Hematopoietic multipotent progenitor cell (in vitro differentiated cells): ENCODE measurements around the gene RAB27B. TPM values are rescaled to one million over a fixed set of nuclear protein-coding genes. Genes with fewer than 3 reads are reported as not detected.
"Not testable (repeated sequence)": the region's sequence is repeated elsewhere in the genome, so short reads cannot be mapped to it uniquely, and the experiment has no call there.

Source experiments
- DNase-seq, 3 donors: peaks; one replicate each; pipeline ENCODE4 v3.0.0-alpha.2; 2011 to 2015; ENCODE audit warnings: low read depth in 2 of 3, low spot score in 2 of 3
- total RNA-seq: library from RNA; depleted of rRNA; stranded (reverse); fragments of >200 nt; gene quantifications from one replicate; pipeline ENCODE4 v1.2.3, GENCODE V29; 2012

The RAB27B gene, protein sequence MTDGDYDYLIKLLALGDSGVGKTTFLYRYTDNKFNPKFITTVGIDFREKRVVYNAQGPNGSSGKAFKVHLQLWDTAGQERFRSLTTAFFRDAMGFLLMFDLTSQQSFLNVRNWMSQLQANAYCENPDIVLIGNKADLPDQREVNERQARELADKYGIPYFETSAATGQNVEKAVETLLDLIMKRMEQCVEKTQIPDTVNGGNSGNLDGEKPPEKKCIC
- 6.5 TPM for total RNA-seq

DNA sequence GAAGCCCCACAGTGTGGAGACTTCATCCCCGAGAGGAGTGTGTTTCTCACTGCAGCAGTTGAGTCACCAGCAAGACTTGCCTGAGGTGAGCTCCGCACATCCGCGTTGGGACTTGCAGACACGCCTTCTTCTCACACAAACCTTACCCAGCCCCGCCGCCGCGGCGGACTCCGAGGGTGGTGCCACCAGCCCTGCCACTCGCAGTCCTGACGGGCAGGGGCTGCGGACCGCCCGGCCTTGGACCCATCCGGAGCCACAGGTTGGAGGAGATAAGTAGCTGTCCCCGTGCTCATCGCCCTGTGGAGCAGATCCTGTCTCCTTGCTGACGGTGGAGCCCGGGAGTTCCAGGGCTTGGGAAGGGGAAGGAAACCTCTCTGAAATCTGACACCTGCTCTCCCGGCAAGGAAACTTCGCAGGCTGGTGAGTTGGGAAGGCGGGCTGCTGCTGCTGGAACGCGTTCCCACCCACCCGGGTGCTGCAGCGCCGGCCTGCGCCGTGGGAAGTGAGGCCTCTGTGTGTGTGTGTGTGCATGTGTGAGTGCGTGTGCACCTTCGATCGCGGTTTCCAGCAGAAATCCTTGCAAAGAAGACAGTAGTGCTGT is at the start of gene RAB27B:
RAB27B (plus strand) TSS at position 197 of the 601 bp plus-strand sequence. CDS start 49,109 bp downstream, outside the sequence.
- peak in 2 of 3 donors; percentile 73 to 76 for DNase-seq

DNA sequence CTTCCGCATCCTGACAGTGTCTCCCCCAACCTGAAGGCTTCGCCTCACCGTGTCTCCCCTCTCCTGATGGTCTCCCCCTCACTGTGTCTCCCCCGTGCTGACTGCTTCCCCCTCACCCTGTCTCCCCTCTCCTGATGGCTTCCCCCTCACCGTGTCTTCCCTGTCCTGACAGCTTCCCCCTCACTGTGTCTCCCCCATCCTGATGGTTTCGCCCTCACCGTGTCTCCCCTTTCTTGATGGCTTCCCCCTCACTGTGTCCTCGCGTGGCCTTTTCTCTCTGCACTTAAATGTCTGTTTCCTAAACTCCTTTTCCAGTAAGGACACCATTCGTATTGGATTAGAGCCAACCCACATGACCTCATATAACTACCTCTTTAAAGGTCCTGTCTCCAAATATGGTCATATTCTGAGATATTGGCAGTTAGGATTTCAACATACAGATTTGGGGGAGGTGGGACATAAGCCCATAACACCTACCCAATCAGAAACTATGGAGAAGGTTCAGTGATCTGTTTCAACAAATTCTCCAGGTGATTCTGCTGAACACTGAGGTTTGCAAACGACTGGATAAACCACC is 47.9 kb upstream of the RAB27B start:
- no peak for DNase-seq

DNA sequence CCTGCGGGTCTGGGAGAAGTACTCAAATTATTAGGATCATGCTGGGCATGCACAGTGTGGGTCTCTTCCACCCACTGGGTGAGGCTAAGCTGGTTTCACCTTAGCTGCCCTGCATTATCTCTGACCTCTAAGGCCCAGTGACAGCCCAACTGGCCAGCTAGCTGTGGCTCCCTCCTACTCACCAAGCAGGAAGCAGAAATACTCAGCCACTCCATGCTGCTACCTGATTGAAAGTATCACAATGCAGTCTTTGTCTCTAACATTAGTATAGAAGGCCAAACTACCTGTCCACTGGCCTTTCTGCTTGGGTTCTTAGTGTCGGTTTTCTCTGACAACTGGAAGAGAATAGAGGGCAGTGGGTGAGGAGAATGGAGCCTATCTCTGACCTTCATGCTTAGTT is 47.3 kb upstream of the RAB27B start:
- no peak for DNase-seq

DNA sequence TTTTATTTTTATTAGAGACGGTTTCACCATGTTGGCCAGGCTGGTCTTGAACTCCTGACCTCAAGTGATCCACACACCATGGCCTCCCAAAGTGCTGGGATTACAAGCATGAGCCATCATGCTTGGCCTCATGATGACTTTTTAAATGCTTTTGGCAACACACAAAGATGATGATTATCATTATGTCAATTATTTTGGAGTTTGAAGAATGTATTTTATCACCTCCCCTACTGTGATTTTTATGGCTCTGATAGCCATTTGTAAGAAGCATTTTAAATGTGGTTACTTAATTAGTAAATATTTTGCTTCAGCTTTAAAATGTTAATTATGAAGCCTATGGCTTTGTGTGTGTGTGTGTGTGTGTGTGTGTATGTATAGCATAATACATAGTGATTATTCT is 45.1 kb upstream of the RAB27B start:
- no peak for DNase-seq

DNA sequence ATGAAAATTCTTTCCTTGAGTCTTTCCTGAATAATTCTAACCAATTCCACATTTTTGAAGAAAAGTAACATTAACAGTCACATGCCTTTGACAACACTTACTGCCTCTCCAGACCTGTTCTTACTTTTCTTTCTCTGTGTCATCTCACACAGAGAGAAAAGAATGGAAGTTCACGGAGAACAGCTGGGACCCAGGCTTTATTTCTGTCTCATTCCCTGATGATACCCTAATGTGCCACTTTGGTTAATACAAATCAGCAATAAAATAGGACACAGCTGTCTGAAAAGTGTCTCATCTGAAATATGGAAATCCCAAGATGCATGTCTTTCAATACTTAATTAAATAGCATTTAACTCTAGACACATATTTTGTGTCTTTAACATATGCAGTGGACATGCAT is 42.1 kb upstream of the RAB27B start:
- DNase-seq, result no peak

DNA sequence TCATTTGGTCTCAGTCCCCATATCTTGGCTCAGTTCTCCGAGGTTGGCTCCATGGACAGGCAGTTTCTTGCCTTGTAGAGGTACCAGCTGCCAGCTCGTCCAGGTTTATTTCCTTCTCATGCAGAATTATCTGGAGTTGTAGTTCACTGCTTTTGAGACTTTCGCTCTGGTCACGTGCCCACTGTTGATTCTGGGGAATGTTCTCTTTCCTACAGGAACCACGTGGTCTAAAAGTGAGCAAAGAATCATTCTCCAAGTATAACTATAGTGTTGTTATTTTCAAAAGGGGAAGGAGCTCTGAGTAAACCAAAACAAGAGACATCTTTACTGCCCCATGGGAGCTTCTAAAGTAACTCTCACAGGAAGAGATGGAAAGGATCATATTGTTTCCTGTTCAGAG is 41.2 kb upstream of the RAB27B start:
- DNase-seq, result peak in 1 of 3 donors; percentile 8

DNA sequence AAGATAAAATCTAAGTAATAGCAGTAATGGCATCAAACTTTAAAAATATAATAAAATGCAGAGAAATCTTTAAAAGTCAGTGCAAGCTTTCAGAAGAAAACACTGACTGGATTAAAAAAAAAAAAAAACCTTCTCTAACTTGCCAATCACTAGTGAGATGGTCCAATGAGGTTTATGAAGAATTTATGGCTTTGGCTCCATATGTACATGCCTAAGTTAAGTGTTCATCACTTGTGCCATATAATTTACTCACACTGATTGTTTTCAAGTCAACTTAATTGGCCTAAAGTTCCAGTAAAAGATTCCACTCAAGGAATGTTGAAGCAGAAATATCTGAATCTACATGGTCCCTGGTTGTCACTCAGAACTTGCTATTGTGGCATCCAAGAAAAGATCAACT is 40.7 kb upstream of the RAB27B start:
- DNase-seq, result no peak

DNA sequence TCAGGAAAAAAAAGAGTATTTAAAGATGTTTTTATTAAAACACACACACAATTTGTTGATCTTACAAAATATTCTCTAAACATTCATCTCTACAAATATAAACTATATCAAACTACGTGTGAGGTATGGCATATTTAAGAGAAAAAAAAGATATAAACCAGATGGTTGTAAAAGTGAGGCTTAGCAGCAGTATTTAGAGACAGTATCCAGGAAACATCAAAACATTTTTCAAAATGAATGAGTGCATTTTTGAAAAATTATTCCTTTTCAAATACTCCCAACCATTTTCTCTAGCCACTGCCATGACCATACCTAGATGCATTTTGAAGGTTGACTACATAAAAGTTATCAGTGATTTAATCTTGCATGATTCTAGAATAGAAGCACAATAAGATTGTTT is 38.2 kb upstream of the RAB27B start:
- DNase-seq, result no peak

DNA sequence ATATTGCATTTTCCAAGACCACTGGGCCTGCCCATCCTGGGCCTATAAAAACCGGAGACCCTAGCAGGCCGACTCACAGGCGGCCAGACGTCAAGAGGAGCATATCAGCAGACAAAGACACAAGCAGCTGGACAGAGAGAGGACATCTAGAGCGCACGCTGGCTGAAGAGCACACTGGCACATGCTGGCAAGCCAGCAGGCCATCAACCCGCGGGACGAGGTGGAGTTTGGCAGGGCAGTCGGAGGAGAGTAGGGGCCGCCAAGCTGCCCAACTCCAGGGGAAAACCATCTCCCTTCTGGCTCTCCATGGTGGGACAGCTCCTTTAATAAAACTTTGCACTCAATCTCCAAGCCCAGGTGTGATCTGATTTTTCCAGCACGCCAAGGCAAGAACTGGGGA is 36.6 kb upstream of the RAB27B start:
- no peak for DNase-seq

DNA sequence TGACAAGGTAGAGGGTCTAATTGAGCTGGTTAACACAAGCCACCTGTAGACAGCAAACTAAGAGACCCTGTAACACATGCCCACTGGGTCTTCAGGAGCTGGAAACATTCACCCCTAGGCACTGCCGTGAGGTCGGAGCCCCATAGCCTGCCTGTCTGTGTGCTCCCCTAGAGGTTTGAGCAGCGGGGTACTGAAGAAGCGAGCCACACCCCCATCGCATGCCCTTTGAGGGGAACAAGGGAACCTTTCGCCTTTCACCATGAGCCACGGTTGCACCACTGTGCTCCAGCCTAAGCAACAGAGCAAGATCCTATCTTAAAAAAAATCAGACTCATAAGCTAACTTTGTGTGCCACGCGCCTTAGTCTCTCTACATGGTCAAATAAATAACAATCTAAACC is 36.2 kb upstream of the RAB27B start:
- no peak for DNase-seq

DNA sequence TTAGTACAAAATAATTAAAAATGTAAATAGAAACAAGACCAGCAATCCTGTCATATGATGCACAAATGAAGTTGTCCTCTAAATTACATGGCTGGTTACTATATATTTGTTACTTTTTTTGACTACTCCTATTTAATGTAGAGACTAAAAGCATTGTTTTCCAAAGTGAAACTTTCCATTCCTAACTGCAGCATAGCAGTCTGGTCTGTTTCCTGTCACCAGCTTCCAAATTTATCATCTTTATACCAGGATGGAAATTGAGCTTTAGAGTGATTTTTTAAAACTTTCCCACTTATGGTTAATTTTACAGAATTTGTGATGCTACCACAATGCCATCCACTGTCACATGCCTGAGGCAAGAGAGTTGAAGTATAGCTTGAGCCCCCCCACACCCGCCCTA is 33.5 kb upstream of the RAB27B start:
- DNase-seq, result no peak

DNA sequence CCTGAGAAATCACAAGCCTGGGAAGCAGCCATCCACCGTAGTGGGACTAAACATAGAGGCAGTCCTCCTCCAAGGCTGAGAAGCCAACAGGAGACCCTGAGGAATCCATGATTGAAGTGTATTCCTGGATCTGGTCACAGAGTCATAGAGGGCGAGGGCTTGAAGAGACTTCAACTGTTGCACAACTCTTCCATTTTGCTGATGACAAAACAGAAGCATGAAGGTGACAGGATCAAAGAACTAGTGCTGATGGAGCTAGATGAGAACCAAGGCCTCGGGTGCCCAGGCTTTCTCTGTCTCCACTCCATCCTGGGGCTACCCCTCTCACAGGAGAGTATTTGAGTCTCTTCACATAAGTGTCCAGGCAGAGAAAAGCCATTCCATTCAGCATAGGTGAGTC is 30.1 kb upstream of the RAB27B start:
- no peak for DNase-seq

DNA sequence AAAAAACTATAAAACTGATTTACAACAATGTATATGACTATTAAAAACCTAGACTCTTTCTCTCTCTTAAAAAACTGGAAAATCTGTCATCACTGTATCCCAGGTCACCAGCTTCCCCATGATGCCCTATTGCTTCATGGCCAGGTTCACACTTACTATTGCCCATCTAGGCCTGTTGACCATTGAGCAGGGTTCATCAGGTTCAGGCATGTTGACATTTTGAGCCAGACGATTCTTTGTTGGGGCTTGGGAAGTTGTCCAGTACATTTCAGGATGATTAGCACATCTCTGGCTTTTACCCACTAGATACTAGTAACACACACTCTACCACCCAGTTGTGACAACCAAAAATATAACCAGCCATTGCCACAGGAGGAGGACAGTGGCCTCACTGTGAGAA is 26.9 kb upstream of the RAB27B start:
- DNase-seq, result no peak

DNA sequence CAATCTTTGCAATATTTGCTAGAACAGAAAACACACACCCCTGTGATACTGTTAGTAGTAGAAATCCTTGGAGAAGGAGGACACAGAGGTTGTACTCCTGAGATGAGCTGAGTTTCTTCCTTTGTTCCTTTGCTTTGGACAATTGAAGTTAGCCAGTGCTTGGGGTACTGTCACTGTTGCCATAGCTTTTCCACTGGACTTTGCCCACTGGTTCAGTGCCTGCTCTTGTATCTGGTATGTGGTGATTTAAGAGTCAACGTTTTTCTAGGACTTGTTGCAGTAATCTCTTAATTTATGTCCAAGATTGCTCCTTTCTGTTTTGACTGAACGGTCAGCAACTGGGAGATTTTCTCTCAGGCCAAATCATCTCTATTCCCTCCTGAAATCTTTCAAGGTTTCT is 26.1 kb upstream of the RAB27B start:
- DNase-seq, result no peak

DNA sequence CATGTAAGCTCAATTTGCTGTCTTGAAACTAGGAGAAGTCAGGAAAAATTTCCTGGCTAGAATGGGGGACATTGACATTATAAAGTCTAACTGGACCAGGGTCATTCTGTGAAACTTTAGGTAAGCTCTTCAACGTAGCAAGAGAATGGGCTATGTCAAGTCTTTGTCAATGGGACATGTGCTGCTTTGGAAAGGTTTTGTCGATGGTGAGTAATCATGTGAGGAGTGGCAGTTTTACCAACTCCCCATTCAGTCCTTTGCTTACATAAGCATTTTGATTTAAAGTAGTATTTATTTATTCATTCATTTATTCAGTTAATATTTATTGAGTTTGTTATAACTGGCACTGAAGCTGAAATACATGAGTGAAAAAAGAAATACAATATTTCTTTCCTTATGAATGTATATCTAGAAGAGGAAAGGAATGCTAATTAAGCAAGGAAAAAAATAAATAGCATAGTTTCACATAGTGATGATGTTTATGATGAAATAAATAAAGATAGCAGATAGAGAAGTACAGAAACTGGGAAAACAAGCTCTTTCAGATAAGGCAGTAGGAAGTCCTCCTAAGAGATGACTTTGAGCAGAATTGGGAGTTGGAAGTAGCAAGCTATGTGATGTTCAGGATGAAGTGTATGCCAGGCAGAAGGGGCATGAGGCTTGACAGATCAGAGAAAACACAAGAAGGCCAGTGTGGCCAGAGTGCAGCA is 25.4 kb upstream of the RAB27B start:
- DNase-seq, result no peak

DNA sequence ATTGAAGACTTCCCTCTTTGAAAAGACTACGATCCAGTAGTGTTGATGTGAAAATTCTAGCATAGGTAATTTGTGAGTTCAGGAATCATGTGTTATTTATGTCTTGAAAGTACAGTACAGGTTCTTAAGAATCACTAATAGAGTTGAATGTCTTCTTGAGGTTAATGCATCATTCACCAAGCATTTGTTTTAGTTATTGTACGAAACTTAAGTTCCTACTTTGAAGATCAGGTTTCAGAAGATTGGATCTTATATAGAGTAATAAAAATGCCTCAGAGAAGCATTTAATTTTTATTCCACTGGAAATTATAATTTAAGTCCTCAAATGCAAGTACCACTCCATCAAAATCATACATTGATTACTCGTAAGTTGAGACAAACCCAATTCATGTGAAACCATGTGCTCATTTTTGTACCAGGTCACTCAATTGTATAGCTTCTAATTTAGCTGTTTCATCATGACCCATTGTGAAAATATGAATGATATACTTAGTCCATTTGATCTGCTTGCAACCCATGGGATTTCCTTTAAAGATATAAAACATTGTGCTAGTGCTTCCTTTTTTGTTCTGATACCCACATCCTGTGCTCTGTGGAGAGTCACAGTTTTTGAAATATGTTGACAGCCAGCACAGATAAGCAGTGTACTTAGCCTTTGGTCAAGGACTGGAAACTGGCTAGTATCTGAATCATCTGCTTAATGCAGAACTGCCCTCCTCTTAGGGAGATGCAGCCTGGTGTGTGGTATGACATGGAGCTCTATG is 22.5 kb upstream of the RAB27B start:
- peak in 2 of 3 donors; percentile 74 to 83 for DNase-seq

DNA sequence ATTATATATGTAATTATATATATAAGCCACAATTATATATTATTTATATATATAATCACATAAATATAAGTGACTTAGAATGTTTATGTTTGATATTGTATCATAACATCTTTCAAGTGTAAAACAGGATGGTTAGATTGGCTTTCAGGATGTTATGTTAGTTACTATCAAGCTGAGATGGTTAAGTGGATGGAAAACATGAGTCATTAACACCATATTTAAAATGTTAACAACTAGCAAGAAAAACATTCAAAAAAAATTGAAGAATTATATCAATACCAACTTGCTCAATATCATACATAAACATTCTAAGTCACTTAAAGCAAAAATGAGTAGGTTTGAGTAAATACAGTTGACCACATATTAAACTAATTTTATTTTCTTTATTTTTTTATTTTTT is 21.8 kb upstream of the RAB27B start:
- DNase-seq, result peak in 2 of 3 donors; percentile 36 to 69

DNA sequence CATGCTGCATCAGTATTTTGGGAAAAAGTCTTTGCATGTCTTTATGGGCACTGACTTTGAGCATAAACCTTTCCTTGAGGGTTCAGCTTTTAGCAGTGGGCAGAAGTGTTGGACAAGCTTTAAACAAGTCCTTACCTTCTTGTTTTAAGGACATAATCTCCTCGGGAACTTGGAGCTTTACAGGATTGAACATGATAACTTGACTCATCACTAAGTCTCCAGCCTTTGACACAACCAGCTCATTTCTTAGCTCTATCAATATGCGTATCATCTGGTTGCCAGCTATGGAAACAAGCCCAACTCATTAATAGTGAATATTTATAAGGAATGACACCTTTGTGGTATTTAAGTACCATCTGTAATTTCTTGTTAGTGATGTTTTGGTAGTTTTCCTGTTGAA is 21.0 kb upstream of the RAB27B start:
- no peak for DNase-seq

DNA sequence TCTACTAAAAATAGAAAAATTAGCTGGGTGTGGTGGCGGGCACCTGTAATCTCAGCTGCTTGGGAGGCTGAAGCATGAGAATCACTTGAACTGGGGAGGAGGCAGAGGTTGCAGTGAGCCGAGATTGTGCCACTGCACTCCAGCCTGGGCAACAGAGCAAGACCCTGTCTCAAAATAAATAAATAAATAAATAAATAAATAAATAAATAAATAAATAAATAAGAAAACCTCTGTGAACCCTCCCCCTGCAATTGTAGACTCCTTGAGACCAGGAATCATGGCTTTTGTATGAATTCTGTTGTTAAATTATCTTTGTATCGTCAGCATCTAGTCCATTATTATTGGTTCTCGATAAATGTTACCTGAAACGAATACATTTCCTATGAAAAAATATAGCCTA is 17.6 kb upstream of the RAB27B start:
- not testable (repeated sequence) for DNase-seq

DNA sequence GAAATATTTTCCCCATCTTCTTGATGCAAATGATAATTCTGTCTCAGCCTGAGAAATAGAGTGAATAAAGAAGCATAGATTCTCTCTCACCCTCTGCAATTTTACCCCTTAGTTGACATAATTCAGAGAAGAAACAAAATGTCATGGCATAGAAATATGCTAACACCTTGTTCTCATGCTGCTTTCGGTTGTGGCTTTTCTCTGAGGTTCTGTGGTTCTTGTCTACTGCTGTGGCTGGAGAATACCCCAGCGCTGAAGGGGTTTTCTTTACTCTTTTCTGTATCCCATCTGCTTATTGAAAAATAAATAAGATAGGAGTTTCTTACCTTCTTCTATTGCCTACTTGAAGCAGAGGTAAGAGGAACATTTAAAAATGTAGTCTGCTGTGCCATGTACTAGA is 15.4 kb upstream of the RAB27B start:
- peak in 1 of 3 donors; percentile 72 for DNase-seq

DNA sequence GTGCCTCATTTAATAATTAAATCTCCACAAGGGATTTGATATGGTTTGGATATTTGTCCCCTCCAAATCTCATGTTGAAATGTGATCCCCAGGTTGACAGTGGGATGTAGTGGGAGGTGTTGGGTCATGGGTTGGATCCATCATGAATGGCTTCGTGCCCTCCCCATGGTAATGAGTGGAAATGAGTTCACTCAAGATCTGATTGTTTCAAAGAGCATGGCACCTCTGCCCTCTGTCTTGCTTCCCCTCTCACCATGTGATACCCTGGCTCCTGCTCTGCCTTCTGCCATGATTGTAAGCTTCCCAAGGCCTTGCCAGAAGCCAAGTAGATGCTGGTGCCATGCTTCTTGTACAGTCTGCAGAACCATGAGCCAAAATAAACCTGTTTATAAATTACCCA is 15.0 kb upstream of the RAB27B start:
- no peak for DNase-seq
